ENCODE measurements around the gene CYTL1.
"Not testable (repeated sequence)": the region's sequence is repeated elsewhere in the genome, so short reads cannot be mapped to it uniquely, and the experiment has no call there.

Gene CYTL1, protein sequence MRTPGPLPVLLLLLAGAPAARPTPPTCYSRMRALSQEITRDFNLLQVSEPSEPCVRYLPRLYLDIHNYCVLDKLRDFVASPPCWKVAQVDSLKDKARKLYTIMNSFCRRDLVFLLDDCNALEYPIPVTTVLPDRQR
- long read RNA-seq, donor 1, partial matches to known transcripts = 0 of 3 reads
- long read RNA-seq, donor 1, other reads (novel, unspliced or antisense) = 0 of 3 reads
- long read RNA-seq, donor 2, partial matches to known transcripts = 0 of 3 reads
- long read RNA-seq, donor 2, other reads (novel, unspliced or antisense) = 0 of 3 reads
- long read RNA-seq, donor 3 = 0 reads
- long read RNA-seq, donor 4, transcript CYTL1-201 (4 exons, 1,003 nt) = major isoform, 6 of 6 reads
- long read RNA-seq, donor 4, partial matches to known transcripts = 0 of 6 reads
- long read RNA-seq, donor 4, other reads (novel, unspliced or antisense) = 0 of 6 reads
- long read RNA-seq, donor 5, partial matches to known transcripts = 0 of 3 reads
- long read RNA-seq, donor 5, other reads (novel, unspliced or antisense) = 0 of 3 reads
- long read RNA-seq, donor 6, partial matches to known transcripts = 0 of 5 reads
- long read RNA-seq, donor 6, other reads (novel, unspliced or antisense) = 0 of 5 reads
- long read RNA-seq, donor 7, transcript CYTL1-201 (4 exons, 1,003 nt) = major isoform, 6 of 11 reads
- long read RNA-seq, donor 7, partial matches to known transcripts = 5 of 11 reads
- long read RNA-seq, donor 7, other reads (novel, unspliced or antisense) = 0 of 11 reads
- long read RNA-seq, donor 8, partial matches to known transcripts = 0 of 4 reads
- long read RNA-seq, donor 8, other reads (novel, unspliced or antisense) = 0 of 4 reads

DNA sequence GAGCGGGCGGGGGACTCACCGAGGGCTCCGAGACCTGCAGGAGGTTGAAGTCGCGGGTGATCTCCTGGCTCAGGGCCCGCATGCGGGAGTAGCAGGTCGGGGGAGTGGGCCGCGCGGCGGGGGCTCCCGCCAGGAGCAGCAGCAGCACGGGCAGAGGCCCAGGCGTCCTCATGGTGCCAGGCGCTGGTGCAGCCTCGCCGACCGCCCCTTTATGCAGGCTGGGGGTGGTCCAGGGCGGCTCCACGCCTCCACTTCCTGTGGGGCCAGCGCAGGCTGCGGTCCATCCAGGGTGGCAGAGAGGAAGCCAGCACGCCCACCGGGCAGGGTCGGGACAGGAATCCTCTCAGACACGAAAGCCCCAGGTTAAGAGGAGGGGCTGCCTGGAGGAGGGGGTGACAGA, at the start of gene CYTL1:
CYTL1 (minus strand) TSS at position 185 of the 400 bp plus-strand sequence; CDS start at position 172, 13 bp downstream.
- peak; percentile 54 for DNase-seq

DNA sequence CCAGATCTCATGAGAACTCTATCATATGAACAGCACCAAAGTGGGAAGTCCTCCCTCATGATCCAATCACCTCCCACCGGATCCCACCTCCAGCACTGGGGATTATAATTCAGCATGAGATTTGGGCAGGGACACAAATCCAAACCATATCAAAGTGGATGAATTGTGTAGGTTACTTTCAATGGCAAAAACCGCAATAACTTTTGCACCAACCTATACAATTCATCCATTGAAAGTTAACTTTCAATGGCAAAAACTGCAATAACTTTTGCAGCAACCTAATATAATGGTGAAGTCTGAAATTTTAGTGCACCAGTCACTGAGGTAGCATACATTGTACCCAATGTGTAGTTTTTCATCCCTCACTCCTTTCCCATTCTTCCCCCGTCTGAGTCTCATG, 48.6 kb upstream of the CYTL1 start:
- no peak for DNase-seq

DNA sequence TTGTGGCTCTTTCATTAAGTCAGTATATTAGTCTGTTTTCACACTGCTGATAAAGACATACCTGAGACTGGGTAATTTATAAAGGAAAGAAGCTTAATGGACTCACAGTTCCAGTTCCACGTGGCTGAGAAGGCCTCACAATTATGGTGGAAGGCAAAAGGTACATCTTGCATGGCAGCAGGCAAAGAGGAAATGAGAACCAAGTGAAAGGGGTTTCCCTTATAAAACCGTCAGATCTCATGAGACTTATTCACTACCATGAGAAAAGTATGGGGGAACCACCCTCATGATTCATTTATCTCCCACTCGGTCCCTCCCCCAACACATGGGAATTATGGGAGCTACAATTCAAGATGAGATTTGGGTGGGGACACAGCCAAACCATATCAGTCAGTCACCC, 47.7 kb upstream of the CYTL1 start:
- DNase-seq = not testable (repeated sequence)

DNA sequence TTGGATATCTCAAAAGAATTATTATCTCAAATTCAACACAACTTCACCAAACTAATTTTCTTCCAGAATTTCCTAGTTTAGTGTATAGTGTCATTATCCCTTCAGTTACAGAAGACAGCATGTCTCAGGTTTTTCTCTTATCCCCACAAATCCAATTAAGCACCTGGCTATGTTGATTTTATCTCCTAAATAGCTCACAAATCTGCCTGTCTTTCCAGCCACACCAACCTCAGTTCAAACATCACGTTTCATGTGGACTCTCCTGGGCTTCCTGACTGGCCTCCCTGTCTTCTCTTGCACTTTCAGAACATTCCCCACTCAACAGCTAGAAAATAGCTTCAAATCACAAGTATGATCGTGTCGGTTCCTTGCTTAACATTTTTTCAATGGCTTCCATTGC, 46.8 kb upstream of the CYTL1 start:
- DNase-seq = no peak

DNA sequence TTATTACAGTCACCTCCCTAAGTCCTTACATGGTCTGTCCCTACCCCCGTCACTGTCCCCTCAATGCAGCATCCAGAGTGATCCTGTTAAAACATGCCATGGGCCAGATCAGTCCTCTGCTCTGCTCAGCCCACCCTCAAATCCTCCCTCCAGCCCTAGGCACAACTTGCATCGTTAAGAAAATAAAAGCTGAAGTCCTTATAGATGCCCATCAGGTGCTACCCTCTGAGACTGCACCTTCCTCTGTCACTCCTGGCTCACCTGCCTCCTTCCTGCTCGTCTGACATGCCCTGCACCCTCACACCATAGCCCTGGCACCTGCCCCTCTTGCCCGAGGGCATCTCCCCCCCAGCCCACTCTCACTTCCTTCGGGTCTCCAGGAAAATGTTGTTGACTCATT, 36.2 kb upstream of the CYTL1 start:
- no peak for DNase-seq

DNA sequence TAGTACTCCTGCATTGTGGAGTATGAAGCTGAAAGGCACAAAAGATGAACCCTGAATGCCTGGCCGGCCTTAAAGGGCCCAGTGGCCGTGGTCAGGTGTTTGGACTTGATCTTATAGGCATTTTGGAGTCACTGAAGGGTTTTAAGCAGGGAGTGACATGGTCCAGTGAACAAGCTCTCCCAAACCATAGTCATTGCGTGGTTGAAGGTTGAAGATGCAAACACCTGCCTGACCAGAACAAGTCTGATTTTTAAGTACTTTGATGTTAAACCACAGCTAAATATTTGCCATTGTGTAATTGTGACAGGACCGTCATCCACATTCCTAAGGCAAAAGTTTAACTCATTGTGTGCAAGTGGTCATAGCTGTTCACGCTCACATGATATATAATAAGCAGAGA, 35.3 kb upstream of the CYTL1 start:
- DNase-seq = no peak

DNA sequence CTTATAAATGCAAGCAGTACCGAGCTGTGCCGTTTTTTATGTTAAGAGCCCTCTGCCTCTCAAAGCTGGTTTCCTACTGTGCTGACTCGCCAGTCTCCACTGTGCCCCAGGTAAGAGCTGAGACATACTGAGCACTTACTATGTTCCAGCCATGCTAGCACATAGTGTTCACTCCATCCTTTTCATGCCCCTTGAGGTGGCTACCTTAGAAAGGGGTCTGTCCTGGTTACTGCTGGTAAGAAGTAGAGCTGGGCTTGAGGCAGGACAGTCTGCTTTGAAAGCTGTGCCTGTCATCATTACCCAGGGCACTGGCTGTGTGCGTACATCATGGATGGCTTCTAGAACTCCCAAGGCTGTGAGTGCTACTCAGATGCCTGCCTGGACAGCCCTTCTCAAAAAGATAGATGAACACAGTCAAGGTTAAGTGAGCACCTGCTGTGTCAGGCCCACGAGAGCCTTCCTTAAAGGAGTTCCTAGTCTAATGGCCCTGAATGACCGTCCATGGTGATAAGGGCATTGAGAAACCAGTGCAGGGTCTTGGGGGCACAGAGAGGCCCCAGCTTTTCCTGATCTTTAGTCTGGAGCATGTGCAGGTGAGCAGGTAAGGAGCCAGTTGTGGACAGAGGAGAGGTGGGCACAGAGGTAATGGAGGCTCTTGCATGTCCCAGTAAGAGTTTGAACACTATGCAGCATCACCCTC, 33.6 kb upstream of the CYTL1 start:
- no peak for DNase-seq

DNA sequence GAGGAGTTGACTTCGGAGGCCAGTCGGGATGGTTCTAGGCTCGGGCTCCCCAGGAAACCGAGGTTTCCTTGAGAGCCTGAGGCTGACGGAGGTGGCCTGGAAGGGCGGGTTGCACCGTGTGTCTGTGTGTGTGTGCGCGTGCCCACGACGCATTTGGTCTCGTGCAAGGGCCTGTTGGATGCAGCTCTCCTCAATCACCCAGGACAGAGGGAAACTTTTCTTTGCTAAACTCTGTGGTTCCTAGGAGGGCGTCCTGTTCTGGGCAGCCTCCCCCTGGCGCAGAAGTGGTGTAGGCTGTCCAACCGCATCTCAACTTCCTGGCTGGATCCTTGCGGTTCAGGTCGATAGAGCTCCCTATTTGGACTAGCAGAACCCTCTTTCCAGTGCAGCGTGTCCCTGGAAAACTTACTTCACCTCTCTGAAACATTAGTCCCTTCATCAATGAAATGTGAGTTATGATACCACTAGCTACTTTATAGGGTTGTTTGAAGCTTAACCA, 33.0 kb upstream of the CYTL1 start:
- DNase-seq = no peak

DNA sequence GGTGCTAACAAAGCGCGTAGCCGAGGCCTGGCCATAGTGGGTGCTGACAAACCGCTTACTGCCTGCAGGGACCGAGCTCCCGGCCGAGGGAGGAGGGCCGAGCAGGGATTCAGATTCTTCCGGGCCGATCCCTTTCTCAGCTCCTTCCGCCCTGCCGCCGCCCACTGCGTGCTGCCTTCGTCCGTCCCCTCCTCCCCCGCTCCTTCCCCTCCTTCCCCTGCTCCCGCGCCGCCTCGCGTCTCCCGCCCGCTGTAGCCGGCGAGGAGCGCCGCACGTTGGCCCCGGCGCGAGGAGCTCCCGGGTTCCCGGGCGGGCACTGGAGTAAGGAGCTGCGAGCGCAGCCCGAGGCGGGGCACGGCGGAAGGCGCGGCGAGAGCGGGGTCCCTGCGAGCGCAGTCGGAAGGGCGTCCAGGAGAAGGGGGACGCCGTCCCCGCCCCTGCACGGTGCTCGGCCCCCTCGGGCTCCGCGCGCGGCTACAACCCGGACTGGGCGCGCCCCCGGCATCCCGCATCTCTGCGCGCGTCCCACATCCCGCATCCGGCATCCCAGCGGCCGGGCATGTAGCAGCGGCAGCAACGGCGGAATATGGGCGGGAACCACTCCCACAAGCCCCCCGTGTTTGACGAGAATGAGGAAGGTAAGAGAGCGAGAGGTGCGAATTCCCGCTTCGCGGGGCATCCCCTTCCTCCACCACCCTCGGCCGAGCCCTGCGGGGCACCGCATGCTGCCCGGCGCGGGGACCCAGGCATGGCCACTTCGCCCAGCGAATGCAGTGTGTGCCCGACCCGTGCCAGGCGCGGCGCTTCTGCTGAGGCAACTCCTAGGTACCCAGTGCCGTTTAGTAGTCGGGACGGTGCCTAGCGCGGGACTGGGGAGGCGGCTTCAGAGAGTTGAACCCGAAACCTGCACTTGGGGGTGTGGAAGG, 32.3 kb upstream of the CYTL1 start, which contains the start of gene STK32B:
STK32B (plus strand) TSS at position 203 of the 926 bp plus-strand sequence.
- DNase-seq = peak; percentile 65

DNA sequence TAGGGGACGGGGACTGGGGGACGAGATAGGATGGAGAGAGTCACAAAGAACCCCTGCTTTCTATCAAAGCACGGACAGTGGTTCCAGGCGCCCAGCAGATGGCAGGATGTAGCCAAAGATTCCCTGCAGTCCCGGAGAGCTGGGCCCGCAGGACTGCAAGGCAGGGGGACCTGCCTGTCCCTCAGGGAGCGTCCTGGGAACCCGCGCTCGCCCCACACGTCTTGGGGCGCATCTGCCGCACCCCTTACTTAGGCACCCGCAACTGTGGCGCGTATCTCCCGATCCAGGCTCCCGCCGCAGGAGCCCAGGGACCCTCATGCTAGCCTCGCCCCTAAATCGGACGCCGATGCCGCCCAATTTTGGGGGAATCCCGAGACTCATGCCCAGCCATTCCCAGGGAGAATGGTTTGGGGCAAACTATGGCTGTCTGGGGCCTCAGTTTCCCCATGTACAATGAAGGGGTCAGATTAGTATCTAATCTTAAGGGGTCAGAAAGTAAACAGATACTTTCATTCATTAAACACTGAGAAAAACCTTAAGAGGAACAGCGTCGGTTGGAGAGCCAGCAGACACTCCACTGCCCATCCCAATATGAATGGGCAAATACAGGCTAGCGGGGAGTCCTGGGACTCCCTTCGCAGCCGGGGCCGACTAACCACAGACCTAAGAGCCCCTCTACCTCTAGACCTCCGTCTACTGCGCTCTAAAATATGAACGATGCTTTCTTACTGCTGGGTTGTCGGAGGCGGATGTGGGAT, 31.4 kb upstream of the CYTL1 start:
- peak; percentile 51 for DNase-seq

DNA sequence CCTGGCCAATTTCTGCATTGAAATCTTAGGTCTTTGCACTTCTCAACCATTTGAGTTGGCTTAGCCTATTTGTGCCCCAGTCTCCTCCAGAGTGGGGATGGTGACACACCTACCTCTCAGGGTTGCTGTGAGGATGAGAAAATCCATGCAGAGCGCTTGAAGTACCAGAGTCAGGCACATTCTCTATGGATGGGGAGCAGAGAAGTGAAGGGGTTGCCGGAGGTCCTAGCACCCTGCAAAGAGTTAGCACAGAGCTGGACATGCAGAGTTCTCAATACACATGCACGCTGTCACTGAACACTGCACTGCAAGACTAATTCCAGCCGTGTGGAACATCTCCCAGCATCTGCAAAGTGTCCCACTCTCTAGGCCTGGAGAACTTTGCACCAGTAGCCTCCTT, 29.5 kb upstream of the CYTL1 start:
- DNase-seq = no peak

DNA sequence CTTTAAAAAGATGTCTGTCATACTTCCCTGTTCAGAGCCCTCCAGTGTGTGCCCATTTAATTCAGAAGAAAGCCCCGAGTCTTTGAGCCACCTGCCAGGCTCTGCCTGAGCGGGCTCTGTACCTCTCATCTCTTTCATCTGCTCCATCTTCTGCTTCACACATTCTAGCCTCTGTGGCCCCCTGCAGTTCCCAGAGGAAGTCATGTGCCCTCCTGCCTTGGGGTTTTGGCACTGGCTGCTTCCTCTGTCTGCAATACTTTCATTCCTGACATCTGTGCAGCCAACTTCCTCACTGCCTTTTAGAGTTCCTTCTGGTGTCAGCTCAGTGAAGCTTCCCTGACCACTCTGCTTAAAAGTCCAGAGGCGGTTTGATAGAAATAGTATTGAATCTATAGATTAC, 25.8 kb upstream of the CYTL1 start:
- no peak for DNase-seq

DNA sequence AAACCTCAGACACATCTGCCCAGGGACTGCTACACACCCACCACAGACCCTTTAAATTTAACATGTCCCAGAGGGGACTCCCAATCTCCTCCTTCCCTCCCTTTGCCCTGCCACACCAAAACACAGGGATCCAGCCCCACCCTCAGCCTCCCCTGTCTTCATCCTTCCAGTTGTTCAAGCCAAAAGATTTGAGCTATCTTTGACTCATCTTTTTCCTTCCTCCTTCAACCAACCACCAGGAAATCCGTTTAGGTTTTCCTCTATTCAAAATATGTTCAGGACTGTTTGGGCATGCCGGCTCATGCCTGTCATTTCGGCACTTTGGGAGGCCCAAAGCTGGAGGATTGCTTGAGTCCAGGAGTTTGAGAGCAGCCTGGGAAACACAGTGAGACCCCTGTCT, 25.1 kb upstream of the CYTL1 start:
- DNase-seq = no peak

DNA sequence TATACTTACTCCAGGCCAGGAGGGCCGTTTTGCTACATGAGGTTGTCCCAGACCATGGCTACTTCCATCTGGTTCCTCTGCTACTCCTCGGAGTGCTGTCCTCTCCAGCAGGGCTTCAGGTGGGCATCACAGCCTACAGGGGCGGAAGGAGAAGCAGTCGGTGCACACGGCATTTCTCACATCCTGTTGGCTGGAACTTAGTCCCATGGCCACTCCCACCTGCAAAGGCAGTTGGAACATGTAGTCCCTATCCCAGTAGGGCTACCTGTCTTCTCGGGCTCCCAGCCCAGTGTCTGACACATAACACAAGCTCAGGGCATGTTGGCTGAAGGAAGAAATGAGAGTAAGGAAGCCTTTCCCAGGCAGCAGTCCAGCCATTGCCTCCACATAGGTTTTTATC, 24.3 kb upstream of the CYTL1 start:
- no peak for DNase-seq

DNA sequence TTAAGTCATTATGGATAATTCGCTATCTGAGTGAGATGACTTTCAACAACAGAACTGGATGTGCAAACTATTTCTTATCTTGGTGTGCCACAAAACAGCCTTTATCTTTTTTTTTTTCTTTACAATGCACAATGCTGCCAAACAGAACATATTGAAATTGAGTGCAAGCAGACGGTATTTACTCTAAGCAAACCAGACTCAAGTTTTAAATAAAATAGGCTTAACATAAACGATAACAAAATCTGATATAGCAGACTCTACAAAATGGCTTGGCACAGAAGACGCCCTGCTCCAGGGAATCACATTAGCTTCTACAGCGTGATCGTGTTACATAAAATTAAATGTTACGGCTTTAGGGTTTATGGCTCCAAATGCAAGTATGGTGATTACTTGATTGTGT, 22.4 kb upstream of the CYTL1 start:
- DNase-seq = no peak

DNA sequence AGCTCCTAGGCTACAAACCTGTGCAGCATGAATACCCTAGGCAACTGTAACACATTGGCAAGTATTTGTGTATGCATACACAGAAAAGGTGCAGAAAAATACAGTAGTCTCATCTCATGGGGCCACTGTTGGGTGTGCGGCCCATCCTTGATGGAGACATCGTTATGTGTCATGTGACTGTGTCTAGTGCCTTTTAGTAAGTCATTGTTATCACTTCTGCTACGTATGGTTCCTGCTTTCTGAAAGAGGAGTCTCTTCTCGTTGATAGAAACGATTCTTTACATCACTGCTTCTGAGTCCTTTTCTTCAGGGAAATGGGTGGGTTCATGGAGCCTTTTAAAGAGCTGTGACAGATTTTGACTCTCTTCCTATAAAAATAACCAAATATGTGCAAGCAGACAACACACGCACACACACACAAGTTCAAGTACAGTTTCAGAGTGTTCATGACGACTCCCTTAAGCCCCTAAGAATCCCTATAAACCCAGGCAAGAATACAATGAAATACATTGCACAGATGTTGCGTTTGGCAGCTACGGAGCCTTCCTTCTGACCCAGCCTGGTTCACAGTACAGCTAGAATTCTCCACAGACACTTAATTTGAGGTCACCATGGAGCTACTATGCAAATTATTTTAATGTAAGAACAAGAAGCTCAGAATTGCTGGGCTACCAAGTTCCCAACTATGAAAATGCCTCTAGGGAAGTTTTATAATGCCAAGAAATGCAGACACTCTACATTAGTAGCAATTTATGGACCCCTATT, 21.8 kb upstream of the CYTL1 start:
- DNase-seq = no peak

DNA sequence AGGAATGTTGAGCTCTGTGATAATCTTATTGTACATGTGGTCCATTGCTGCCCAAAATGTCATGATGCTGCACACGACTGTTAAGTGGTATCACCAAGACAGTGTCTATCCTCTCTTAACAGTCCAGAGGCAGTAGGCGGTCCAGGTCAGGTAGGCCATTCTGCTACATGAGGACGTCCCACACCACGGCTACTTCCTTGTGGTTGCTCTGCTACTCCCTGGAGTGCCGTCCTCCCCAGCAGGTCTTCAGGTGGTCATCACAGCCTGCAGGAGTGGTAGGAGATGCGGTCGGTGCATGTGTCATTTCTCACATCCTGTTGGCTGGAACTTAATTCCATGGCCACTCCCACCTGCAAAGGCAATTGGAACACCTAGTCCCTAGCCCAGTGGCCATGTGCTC, 20.5 kb upstream of the CYTL1 start:
- no peak for DNase-seq

DNA sequence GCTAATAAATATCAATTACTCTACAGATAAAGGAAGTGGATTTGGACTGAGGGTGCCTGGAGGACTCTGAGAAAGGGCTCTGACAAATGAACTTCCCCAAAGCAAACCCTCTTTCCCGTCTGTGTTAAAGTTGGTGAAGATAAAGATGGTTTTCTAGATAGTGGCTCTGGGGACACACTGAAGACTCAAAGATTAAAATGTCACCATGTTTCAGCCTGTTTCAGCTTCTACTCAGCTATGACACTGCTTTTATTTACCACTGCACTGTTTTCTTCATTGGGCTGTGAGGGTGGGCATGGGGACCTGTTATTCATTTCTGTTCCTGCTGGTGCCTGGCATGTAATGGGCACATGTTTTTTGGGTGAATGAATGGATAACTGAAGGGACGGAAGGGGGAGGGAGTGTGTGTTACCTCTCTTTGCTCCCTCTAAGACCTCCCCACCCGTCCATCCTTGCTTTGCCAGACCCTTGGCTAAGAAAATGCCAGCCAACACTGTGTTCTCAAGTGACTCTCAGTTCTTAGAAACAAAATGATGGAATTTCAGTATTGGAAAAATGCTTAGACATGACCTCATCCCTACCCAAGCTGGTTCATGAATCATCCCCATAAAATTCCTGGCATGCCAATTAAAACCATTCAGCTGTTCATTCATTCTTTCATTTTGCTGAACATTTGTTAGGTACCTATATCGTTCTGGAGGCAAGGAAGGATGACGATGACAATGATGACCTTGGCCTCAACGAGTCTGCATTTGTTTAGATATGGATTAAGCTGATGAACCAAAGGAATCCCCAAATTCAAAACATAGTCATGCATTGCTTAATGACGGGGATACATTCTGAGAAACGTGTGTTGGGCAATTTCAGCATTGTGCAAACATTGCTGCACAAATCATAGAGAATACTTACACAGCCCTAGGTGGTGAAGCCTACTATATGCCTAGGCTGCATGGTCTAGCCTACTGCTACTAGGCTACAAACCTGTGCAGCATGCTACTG, 18.6 kb upstream of the CYTL1 start:
- no peak for DNase-seq

DNA sequence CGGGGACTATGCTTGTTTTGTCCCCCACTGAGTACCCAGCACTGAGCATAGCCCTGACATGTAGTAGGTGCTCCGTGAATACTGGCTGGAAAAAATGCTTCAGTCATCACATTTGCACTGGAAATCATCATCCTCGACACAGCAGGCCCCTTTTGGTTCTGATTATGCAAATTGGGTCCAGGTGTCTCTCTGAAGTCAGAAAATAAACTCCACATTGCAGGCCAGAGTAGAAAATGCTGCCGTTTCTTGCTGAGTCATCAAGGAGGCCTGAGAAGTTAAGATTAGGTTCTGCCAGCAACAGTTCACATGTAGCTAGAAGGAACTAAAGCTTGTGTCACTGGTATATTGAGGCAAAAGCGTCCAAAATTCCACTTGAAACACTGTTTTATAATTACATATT, 17.0 kb upstream of the CYTL1 start:
- DNase-seq = no peak
